ENCODE measurements around the gene ASIC1. TPM values are rescaled to one million over a fixed set of nuclear protein-coding genes. Genes with fewer than 3 reads are reported as not detected.

Gene ASIC1
- total and polyA plus RNA-seq, 5 donors: 1.3 to 4.5 (median 2.8) TPM

DNA sequence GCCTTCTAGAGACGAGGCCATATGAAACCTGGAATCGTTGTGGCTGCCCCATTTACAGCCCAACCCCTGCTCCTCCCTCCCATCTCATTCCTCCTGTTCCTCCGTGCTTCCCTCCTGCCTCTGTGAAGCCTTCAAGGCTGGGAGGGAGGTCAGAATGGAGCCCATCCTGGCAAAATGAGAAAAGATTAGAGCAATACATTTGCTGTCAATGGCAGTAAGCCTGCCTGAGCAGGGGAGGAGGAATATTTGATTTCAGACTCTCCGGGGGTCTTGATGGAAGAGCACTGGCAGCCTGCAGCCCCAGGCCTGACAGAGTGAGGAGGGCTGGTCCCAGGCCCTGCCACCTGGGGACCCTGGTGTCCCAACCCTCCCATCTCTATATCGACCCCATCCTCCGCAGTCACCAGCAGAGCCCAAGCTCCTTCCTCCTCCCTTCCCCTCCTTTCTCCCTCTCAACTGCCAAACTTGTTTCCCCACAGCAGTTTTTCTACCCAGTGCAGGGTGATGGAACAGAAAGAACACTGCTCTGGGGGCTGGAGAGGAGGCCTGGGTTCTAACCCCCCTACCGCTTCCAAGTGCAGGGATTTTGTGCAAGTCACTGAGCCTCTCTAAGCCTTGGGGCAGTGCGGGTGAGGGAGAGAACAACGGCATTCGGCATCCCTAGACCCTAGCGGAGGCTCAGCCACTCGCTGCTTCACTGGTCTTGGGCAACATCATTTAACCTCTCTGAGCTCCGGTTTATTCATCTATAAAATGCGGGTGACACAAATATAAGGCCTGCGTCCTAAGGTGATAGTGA is 16.1 kb upstream of the ASIC1 start:
- no peak for ATAC-seq
- Histone ChIP-seq H3K27me3 (ENCODE audit: control insufficient read depth, insufficient read depth) (no peaks in the 10 kb centered on the region), H3K27ac (ENCODE audit: low read length) (no peak overlapping the region), H3K9me3 (ENCODE audit: control insufficient read depth, low read length) (no peaks in the 10 kb centered on the region), H3K4me3 (ENCODE audit: low read length) (no peak overlapping the region), H3K4me1 (ENCODE audit: control insufficient read depth, insufficient read depth, low read length) (no peaks in the 10 kb centered on the region)
- intact Hi-C loops (cut with DNase I): no loop called here
- WGBS: 77% methylated on average over 15 of the region's 15 CpGs
- DNase-seq: no peak

DNA sequence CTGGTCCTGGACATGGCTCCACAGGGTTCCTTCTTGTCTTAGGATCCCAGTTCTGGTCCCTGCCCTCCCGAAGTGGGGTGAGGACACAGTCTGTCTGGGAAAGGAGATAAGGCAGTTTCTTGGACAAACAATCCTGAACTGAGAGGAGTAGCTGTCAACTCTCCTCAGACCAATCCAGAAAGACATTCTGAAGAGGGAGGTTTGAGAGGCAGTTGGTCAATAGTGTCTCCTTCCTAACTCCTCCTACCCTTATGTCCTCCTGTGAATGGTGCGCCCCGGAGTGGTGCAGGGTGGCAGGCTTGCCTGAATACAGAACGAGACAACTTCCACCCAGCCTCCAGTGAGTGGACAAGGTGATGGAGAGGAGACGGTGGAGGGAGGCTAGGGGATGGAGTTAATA is 15.4 kb upstream of the ASIC1 start:
- H3K27ac ChIP-seq (ENCODE audit: low read length): no peak overlapping the region
- no peaks in the 10 kb centered on the region for H3K9me3 ChIP-seq (ENCODE audit: control insufficient read depth, low read length)
- H3K4me3 ChIP-seq (ENCODE audit: low read length): no peak overlapping the region
- no peak for ATAC-seq
- H3K27me3 ChIP-seq (ENCODE audit: control insufficient read depth, insufficient read depth): no peaks in the 10 kb centered on the region
- H3K4me1 ChIP-seq (ENCODE audit: control insufficient read depth, insufficient read depth, low read length): no peaks in the 10 kb centered on the region
- intact Hi-C loops (cut with DNase I): no loop called here
- WGBS: 83% methylated on average over 5 of the region's 5 CpGs
- no peak for DNase-seq

DNA sequence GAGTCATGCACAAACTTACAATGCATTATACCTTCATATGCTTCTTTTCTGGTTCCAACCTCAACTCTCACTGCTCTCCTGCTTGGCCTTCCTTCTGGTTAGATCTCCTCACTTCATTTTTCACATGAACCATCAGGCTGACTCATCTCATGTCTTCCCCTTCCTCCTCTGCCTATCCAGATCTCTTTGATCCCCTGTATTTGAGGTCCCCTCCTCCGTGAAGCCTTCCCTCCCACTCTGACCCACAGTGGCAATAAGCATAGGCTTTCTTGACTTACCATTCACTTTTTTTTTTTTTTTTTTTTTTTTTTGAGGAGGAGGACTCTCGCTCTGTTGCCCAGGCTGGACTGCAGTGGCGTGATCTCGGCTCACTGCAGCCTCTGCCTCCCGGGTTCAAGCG is 14.7 kb upstream of the ASIC1 start:
- no peaks in the 10 kb centered on the region for H3K27me3 ChIP-seq (ENCODE audit: control insufficient read depth, insufficient read depth)
- 88% methylated on average over 6 of the region's 6 CpGs for whole genome bisulfite sequencing
- no peak for ATAC-seq

DNA sequence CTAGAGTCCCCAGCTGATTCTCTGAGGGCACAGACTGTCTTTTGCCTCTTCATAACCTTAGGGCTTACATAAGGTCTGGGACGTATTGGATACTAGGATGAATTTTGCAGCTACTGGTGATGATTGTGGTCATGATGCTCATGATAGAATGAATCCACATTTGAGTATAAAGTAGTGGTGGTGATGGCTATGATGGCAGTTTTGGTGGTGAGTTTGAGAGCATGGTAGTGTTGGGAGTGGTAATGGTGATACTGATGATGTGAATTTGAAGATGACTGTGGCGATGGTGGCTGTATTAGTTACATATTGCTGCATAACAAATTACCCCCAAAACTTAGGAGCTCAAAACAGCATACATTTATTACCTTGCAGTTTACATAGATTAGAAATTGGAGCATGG is 14.1 kb upstream of the ASIC1 start:
- DNase-seq (no peak), ATAC-seq (no peak)
- WGBS: 92% methylated on average over 2 of the region's 2 CpGs
- intact Hi-C loops (cut with DNase I): no loop called here
- Histone ChIP-seq H3K27ac (ENCODE audit: low read length) (no peak overlapping the region), H3K27me3 (ENCODE audit: control insufficient read depth, insufficient read depth) (no peaks in the 10 kb centered on the region), H3K9me3 (ENCODE audit: control insufficient read depth, low read length) (no peaks in the 10 kb centered on the region), H3K4me3 (ENCODE audit: low read length) (no peak overlapping the region), H3K4me1 (ENCODE audit: control insufficient read depth, insufficient read depth, low read length) (no peaks in the 10 kb centered on the region)

More for the DNA sequence above, 14.7 kb upstream of the ASIC1 start:
- H3K4me3 ChIP-seq (ENCODE audit: low read length): no peak overlapping the region
- H3K9me3 ChIP-seq (ENCODE audit: control insufficient read depth, low read length): no peaks in the 10 kb centered on the region
- H3K27ac ChIP-seq (ENCODE audit: low read length): no peak overlapping the region
- DNase-seq: no peak
- no peaks in the 10 kb centered on the region for H3K4me1 ChIP-seq (ENCODE audit: control insufficient read depth, insufficient read depth, low read length)
- intact Hi-C loops (cut with DNase I): no loop called here

DNA sequence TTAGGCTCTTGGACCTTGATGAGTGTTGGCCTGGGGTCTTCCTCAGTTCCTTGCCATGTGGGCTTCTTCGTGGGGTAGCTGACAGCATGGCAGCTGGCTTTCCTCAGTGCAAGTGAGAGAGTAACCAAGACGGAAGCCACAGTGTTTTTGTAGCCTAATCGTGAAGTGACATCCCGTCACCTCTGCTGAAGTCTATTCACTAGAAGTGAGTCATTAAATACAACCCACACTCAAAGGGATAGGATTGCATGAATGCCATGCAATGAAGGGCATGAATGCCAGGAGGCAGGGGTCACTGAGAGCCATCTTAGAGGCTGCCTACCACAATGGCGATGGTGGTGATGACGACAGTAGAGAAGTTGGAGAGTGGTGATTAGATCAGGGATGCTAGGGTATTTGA is 13.5 kb upstream of the ASIC1 start:
- 74% methylated on average over 6 of the region's 6 CpGs for WGBS
- no peaks in the 10 kb centered on the region for H3K27me3 ChIP-seq (ENCODE audit: control insufficient read depth, insufficient read depth)
- H3K27ac ChIP-seq (ENCODE audit: low read length): no peak overlapping the region
- H3K4me1 ChIP-seq (ENCODE audit: control insufficient read depth, insufficient read depth, low read length): no peaks in the 10 kb centered on the region
- intact Hi-C loops (cut with DNase I): no loop called here
- DNase-seq (no peak), ATAC-seq (no peak)
- no peaks in the 10 kb centered on the region for H3K9me3 ChIP-seq (ENCODE audit: control insufficient read depth, low read length)
- no peak overlapping the region for H3K4me3 ChIP-seq (ENCODE audit: low read length)

DNA sequence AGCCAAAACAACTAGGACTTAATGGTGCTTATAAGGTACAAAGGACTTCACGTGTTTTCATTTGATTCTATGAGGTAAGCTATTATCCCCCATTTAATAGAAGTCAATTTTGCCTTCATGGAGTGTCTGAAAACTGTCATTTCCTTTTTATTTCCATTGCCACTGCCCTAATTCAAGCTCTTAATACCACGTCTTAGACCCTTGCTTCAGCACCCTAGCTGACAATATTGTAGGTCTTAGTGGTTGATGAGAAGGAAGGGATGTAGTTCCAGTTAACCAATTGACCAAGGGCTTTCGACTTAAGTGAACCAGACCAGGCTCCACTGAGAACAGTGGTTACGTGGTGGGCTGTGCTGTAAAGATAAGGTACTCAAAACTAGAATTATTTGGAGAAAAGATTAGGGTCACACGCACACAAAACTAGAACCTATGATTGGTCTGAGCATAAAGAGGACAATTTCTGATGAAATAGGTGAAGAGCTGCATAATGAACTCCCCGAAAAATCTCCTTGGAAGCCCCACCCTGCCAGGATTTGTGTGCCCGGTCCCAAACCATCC is 9.6 kb upstream of the ASIC1 start:
- intact Hi-C loops (cut with DNase I): no loop called here
- Histone ChIP-seq H3K9me3 (ENCODE audit: control insufficient read depth, low read length) (no peaks in the 10 kb centered on the region), H3K4me3 (ENCODE audit: low read length) (no peak overlapping the region), H3K4me1 (ENCODE audit: control insufficient read depth, insufficient read depth, low read length) (peaks cover 2% of the 10 kb centered on the region), H3K27ac (ENCODE audit: low read length) (no peak overlapping the region), H3K27me3 (ENCODE audit: control insufficient read depth, insufficient read depth) (no peaks in the 10 kb centered on the region)
- ATAC-seq (no peak), DNase-seq (no peak)
- 91% methylated on average over 7 of the region's 7 CpGs for WGBS

DNA sequence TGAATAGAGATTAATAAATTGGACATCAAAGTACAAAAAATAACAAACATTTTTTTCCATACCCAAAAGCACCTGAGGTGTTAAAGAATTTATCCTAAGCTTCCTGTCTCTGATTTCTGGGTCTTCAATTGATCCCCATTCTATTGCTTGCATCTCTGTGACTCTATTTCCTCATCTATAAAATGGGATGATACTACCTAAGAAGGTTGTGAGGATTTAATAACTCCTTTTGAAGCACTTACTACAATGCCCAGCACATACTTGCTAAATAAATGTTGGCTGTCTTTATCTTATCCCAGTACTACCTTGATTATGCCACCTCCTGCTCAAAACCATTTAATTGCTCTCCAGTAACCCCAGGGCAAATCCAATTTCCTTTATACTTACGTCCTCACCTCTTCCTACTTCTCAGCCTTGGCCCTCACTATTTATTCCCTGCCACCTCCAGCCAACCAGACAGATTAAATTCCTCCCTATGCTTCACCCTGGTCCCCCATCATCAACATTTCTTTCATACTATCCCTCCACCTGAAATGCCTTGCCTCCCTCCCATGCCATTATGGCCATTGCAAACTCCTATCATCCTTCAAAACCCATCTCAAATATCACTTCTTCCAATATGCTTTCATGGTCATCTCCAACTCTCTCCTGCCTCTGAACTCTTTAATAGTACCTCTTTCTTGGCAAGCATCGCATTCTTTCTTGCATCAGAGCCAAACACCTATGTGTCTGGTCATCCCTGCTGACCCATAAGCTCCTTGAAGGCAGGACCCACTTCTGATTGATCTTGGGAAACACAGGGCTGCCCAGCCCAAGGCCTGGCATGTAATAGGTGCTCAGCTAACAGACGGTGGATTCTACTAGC is 7.9 kb upstream of the ASIC1 start:
- intact Hi-C loops (cut with DNase I): loop anchor here in 3 of 4 donors (5.0 to 10.0 kb wide), 4 partner anchors 77 to 275 kb away; partner anchors contain the start of gene AQP6 (in 2 of the 3)
- no peak overlapping the region for H3K27ac ChIP-seq (ENCODE audit: low read length)
- no peaks in the 10 kb centered on the region for H3K9me3 ChIP-seq (ENCODE audit: control insufficient read depth, low read length)
- H3K27me3 ChIP-seq (ENCODE audit: control insufficient read depth, insufficient read depth): no peaks in the 10 kb centered on the region
- 89% methylated on average over 3 of the region's 3 CpGs for WGBS
- peaks cover 2% of the 10 kb centered on the region for H3K4me1 ChIP-seq (ENCODE audit: control insufficient read depth, insufficient read depth, low read length)
- no peak overlapping the region for H3K4me3 ChIP-seq (ENCODE audit: low read length)
- ATAC-seq: no peak
- DNase-seq: no peak

DNA sequence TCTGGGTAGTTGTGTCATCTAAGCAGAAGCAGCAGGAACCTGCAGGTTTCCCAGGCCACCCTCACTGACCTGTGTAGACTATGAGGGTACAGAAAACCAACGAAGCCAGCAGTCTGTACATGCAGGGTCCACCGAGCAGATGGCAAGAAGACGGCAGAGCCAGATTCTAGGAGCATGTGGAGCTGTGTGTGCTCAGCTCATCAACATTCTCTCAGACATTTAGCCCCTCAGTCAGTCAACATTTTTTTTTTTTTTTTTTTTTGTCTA is 7.3 kb upstream of the ASIC1 start:
- DNase-seq (no peak), ATAC-seq (peak in 1 of 2 donors; percentile 2)
- Histone ChIP-seq H3K4me3 (ENCODE audit: low read length) (peak overlapping the region; percentile 34), H3K4me1 (ENCODE audit: control insufficient read depth, insufficient read depth, low read length) (peaks cover 2% of the 10 kb centered on the region), H3K27ac (ENCODE audit: low read length) (no peak overlapping the region), H3K27me3 (ENCODE audit: control insufficient read depth, insufficient read depth) (no peaks in the 10 kb centered on the region), H3K9me3 (ENCODE audit: control insufficient read depth, low read length) (no peaks in the 10 kb centered on the region)
- WGBS: 64% methylated on average over 3 of the region's 3 CpGs
- intact Hi-C loops (cut with DNase I): loop anchor here in 3 of 4 donors (5.0 to 10.0 kb wide), 4 partner anchors 78 to 275 kb away; partner anchors contain the start of gene AQP6 (in 2 of the 3)

DNA sequence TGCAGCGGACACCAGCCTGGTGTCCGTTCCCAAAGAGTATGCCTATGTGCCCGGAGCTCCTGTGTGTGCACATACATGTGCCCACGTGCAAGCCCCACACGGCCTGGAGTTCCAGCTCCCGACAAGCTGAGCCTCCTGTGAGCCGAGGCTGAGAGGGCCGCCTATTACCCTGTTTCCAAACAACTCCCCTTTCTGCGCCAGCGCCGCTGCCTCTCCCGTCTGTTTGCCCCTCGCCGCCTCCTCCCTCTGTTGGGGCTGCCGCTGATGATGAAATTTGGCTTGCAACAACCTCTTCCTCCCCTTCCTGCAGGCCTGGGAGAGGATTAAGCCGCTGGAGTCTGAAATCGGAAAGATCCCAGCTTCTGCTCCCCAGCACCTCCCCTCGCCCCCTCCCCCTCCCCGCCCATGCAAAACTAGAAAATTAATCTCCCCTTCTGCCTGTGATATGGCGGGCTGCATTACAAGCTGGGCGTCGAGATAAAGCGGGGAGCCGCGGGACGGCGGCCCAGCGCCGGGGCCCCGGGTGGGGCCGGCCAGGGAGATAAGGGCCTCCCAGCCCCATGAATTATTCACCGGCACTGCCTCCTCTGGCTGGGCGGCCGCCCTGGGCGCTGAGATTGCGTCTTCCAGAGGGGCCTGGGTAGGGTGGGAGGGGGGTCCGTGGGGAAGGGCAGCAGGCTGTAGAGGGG is 6.8 kb upstream of the ASIC1 start:
- ATAC-seq: peak; percentile 94

DNA sequence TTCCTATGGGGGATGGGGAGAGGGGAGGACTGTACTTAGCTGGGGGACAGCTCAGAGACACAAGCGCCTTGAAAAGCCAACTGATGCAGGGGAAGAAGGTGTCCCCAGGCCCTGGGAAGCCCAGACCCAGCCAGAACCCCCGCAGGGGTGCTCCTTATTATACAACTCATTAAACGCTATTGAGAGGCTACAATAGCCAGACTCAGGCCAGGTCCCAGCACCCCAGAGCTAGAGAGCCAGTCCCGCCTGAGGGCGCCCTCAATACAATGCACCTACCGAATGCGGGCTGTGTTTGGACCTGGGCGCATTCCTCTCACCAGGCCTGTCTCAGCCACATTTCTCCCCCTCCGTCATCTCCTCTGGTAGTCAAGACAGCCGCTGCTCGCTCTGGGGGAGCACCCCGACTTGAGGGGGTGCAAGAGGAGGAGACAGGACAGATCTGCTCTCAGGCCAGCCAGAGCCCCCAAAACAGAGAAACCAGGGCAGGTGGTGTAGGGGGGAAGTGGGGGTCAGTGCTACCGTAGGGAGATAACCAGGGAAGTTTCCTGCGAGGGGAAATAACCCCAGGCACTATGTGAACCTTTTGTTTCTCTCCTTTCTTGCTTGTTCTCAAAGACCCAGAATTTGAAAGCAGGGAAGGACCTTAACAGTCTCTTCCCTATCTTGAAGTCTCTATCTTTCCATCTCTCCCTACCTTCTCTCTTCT is 6.1 kb upstream of the ASIC1 start:
- 62% methylated on average over 14 of the region's 14 CpGs for WGBS
- no peak overlapping the region for H3K4me3 ChIP-seq (ENCODE audit: low read length)
- no peaks in the 10 kb centered on the region for H3K27me3 ChIP-seq (ENCODE audit: control insufficient read depth, insufficient read depth)
- intact Hi-C loops (cut with DNase I): loop anchor here in 3 of 4 donors (5.0 to 10.0 kb wide), 4 partner anchors 79 to 276 kb away; partner anchors contain the start of gene AQP6 (in 2 of the 3)
- ATAC-seq: peak; percentile 4 to 7
- peaks cover 2% of the 10 kb centered on the region for H3K4me1 ChIP-seq (ENCODE audit: control insufficient read depth, insufficient read depth, low read length)
- no peaks in the 10 kb centered on the region for H3K9me3 ChIP-seq (ENCODE audit: control insufficient read depth, low read length)
- no peak overlapping the region for H3K27ac ChIP-seq (ENCODE audit: low read length)
- no peak for DNase-seq

More for the DNA sequence above, 6.8 kb upstream of the ASIC1 start:
- WGBS: 4% methylated on average over 37 of the region's 37 CpGs
- Histone ChIP-seq H3K9me3 (ENCODE audit: control insufficient read depth, low read length) (no peaks in the 10 kb centered on the region), H3K4me1 (ENCODE audit: control insufficient read depth, insufficient read depth, low read length) (peaks cover 2% of the 10 kb centered on the region), H3K4me3 (ENCODE audit: low read length) (peak overlapping the region; percentile 34), H3K27ac (ENCODE audit: low read length) (no peak overlapping the region), H3K27me3 (ENCODE audit: control insufficient read depth, insufficient read depth) (no peaks in the 10 kb centered on the region)
- intact Hi-C loops (cut with DNase I): loop anchor here in 3 of 4 donors (5.0 to 10.0 kb wide), 4 partner anchors 78 to 276 kb away; partner anchors contain the start of gene AQP6 (in 2 of the 3)
- DNase-seq: peak; percentile 86 to 94 (median 93)

Data from right cardiac atrium (tissue), 5 donors.